CD4-positive, alpha-beta memory T cell (primary cell): ENCODE data around the gene AK9. TPM values are rescaled to one million over a fixed set of nuclear protein-coding genes. Genes with fewer than 3 reads are reported as not detected.

Source experiments
- CTCF ChIA-PET: fragments of 350-600 bp; sonication (Branson Sonifier 250); formaldehyde crosslinking; loops from one replicate; lab custom pipeline; 2021; ENCODE audit warnings: inconsistent platforms; ENCODE audit not compliant: partially characterized antibody; lab: Charles Lee
- POLR2A ChIA-PET: fragments of 350-600 bp; sonication (Branson Sonifier 250); formaldehyde crosslinking; loops from one replicate; lab custom pipeline; 2021; ENCODE audit not compliant: partially characterized antibody; lab: Charles Lee
- DNase-seq, 5 donors: peaks; one replicate each; pipeline versions ENCODE4 v3.0.0 to v3.0.0-alpha.2; 2020 to 2022; ENCODE audit warnings: mixed read lengths in 1 of 5
- H3K27ac ChIP-seq: one replicate; pipeline ENCODE4 v1.7.0; 2013; ENCODE audit warnings: low read depth, low read length
- H3K27me3 ChIP-seq: 2 replicates; pipeline ENCODE4 v1.7.0; 2013; ENCODE audit warnings: mild to moderate bottlenecking, low read length, moderate library complexity; ENCODE audit not compliant: insufficient read depth
- H3K36me3 ChIP-seq: 2 replicates; pipeline ENCODE4 v1.7.0; 2013; ENCODE audit warnings: mild to moderate bottlenecking, low read length, moderate library complexity; ENCODE audit not compliant: insufficient read depth
- H3K4me1 ChIP-seq: 2 replicates; pipeline ENCODE4 v1.7.0; 2013; ENCODE audit warnings: mild to moderate bottlenecking, low read length, moderate library complexity; ENCODE audit not compliant: insufficient read depth
- H3K4me3 ChIP-seq, 2 donors: one replicate each; pipeline ENCODE4 v1.7.0; 2013; ENCODE audit warnings: low read length in 2 of 2, mild to moderate bottlenecking in 1 of 2
- H3K9me3 ChIP-seq, 2 donors: one replicate each; pipeline ENCODE4 v1.7.0; 2013; ENCODE audit warnings: low read length in 2 of 2, control low read depth in 1 of 2; ENCODE audit not compliant: control insufficient read depth in 1 of 2
- H3K27ac Mint-ChIP-seq, 7 donors: one replicate each; pipeline ENCODE4 v1.8.0; 2020 to 2021; ENCODE audit warnings: mixed read lengths in 7 of 7, mild to moderate bottlenecking in 6 of 7, inconsistent platforms in 3 of 7, moderate library complexity in 3 of 7
- H3K27me3 Mint-ChIP-seq, 2 donors: one replicate each; pipeline ENCODE4 v1.8.0; 2020 to 2021; ENCODE audit warnings: mixed read lengths in 2 of 2
- H3K36me3 Mint-ChIP-seq, 2 donors: one replicate each; pipeline ENCODE4 v1.8.0; 2020 to 2021; ENCODE audit warnings: mixed read lengths in 2 of 2, inconsistent platforms in 1 of 2, mild to moderate bottlenecking in 1 of 2
- H3K4me1 Mint-ChIP-seq, 4 donors: one replicate each; pipeline ENCODE4 v1.8.0; 2020 to 2021; ENCODE audit warnings: mixed read lengths in 4 of 4, mild to moderate bottlenecking in 1 of 4
- H3K4me3 Mint-ChIP-seq, 8 donors: one replicate each; pipeline ENCODE4 v1.8.0; 2020 to 2021; ENCODE audit warnings: mixed read lengths in 8 of 8, mild to moderate bottlenecking in 7 of 8, moderate library complexity in 6 of 8, inconsistent platforms in 3 of 8
- H3K9me3 Mint-ChIP-seq, 8 donors: one replicate each; pipeline ENCODE4 v1.8.0; 2020 to 2021; ENCODE audit warnings: mixed read lengths in 8 of 8, mild to moderate bottlenecking in 5 of 8, inconsistent platforms in 3 of 8, moderate library complexity in 1 of 8
- intact Hi-C: fragments of 100-400 bp; cut with micrococcal nuclease; formaldehyde crosslinking; loops from one replicate; pipeline ENCODE4 v1.15.1; 2023
- polyA plus RNA-seq, 2 donors: library from polyadenylated mRNA; unstranded; fragments of 300-500 nt; fragmentation: Illumina TruSeq; gene quantifications; one replicate each; pipeline ENCODE4 v1.2.3, GENCODE V29; 2021
- total RNA-seq, 2 experiments: library from RNA; stranded (reverse); gene quantifications; one replicate each; pipeline ENCODE4 v1.2.3, GENCODE V29; 2021

The AK9 gene
- total and polyA plus RNA-seq, 4 experiments from 2014 or later, result 5.1 to 18.4 (median 12.5) TPM

DNA sequence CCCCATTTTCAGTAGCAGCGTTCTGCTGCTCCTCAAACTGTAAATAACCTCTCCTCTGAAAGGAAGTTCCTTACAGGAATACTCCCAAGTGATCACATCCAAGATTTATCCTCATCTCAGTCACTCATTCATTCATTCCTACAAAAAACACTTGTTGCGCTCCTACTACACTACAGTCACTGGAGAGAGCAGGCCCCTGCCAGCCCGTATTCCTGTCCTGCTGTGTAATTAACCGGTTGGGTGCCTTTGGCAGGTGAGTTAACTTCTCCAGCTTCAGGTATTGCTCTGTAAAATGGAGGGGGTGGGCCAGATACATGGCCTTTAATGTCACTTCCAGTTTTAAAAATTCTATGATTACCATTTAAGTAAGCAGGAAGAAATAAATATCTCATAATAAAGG is 192.9 kb downstream of the AK9 start:
- Mint-ChIP-seq H3K9me3 (no peaks in the 10 kb centered on the region), H3K36me3 (no peaks in the 10 kb centered on the region), H3K4me1 (peaks cover 0 to 5% (median 2%) of the 10 kb centered on the region in 4 donors), H3K4me3 (no peak overlapping the region), H3K27ac (peak overlapping the region in 1 of 7 donors; percentile 5), H3K27me3 (peaks cover 0 to 4% of the 10 kb centered on the region in 2 donors)
- intact Hi-C loops, result no loop called here
- Histone ChIP-seq H3K9me3 (no peaks in the 10 kb centered on the region), H3K4me1 (no peaks in the 10 kb centered on the region), H3K4me3 (no peak overlapping the region), H3K27me3 (no peaks in the 10 kb centered on the region), H3K36me3 (no peaks in the 10 kb centered on the region), H3K27ac (no peak overlapping the region)
- no peak for DNase-seq
- POLR2A ChIA-PET, result no interaction called here
- CTCF ChIA-PET, result no interaction called here

DNA sequence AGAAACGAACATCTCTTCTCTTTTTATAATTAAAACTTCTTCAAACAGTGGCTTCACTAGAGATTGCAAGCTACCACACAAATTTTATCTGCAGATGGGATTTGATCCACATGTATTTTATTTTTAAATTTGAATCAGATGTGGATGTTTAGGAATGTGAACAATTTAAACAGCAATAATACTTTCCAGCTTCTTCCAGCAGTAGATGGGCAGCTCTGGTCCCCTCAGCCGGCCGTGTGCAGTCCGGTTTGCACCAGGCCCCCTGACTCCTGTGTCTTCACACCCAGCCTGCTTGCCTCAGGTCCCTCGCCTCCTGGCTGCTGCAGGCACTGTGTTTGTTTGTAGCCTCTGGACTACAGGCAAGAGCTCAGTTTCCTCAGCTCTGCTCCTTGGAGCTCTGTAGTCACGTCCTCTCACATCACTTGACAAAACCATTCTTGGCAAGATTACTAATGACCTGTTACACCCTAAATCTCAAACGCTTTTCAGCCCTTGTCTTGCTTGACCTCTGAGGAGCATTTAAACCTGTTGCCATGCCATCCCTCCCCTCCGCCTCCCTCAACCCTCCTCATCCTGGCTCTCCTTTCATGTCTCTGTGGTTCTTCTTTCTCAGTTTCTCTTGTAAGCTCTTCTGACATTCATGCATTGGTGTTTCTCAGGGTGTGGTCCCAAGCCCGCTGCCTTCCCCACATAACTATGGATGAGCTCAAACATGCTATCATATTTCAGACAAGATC is 194.8 kb downstream of the AK9 start:
- CTCF ChIA-PET, result interaction anchor here (0.7 to 1.1 kb wide), 4 partner anchors 9 to 195 kb away, joined by 3 read pairs; partner anchors contain the start of genes AK9, FIG4 and ZBTB24
- POLR2A ChIA-PET, result no interaction called here
- peaks cover 9 to 14% (median 11%) of the 10 kb centered on the region in 4 donors for H3K4me1 Mint-ChIP-seq

DNA sequence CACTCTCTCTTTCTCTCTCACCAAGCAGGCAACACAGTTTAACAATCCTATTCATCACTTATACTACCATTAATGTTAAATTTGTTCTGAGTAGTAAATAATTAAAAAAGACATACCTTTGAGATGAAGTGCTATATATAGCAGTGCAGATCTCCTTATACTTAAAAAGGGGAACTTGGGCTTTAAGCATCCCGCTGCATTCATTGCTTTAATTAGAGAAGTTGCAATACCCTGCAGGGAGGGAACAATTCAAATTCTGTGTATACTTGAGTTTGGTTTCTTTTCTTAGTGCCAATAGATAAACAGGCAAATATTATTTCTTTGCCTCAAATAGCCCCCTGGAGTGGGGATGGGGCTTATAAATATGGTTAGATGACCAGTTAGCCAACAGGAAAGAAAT is 197.1 kb downstream of the AK9 start:
- intact Hi-C loops, result no loop called here
- no peaks in the 10 kb centered on the region for H3K27me3 Mint-ChIP-seq
- H3K36me3 Mint-ChIP-seq, result no peaks in the 10 kb centered on the region
- H3K9me3 Mint-ChIP-seq, result no peaks in the 10 kb centered on the region
- H3K27ac ChIP-seq, result no peak overlapping the region
- H3K4me1 ChIP-seq, result peaks cover 20% of the 10 kb centered on the region
- H3K4me1 Mint-ChIP-seq, result peaks cover 19 to 22% (median 21%) of the 10 kb centered on the region in 4 donors
- POLR2A ChIA-PET, result no interaction called here
- H3K4me3 ChIP-seq, result no peak overlapping the region
- CTCF ChIA-PET, result no interaction called here
- DNase-seq, result no peak
- no peak overlapping the region for H3K27ac Mint-ChIP-seq
- H3K36me3 ChIP-seq, result no peaks in the 10 kb centered on the region
- no peaks in the 10 kb centered on the region for H3K9me3 ChIP-seq
- no peaks in the 10 kb centered on the region for H3K27me3 ChIP-seq
- no peak overlapping the region for H3K4me3 Mint-ChIP-seq

More for the DNA sequence above, 194.8 kb downstream of the AK9 start:
- Histone ChIP-seq H3K4me1 (peaks cover 10% of the 10 kb centered on the region), H3K27ac (no peak overlapping the region), H3K9me3 (no peaks in the 10 kb centered on the region), H3K36me3 (no peaks in the 10 kb centered on the region), H3K4me3 (no peak overlapping the region), H3K27me3 (no peaks in the 10 kb centered on the region)
- H3K27me3 Mint-ChIP-seq, result no peaks in the 10 kb centered on the region
- H3K9me3 Mint-ChIP-seq, result no peaks in the 10 kb centered on the region
- peak overlapping the region in 1 of 8 donors; percentile 13 for H3K4me3 Mint-ChIP-seq
- peak overlapping the region in 2 of 7 donors; percentile 65 to 82 for H3K27ac Mint-ChIP-seq
- H3K36me3 Mint-ChIP-seq, result no peaks in the 10 kb centered on the region
- intact Hi-C loops, result no loop called here
- DNase-seq, result no peak

DNA sequence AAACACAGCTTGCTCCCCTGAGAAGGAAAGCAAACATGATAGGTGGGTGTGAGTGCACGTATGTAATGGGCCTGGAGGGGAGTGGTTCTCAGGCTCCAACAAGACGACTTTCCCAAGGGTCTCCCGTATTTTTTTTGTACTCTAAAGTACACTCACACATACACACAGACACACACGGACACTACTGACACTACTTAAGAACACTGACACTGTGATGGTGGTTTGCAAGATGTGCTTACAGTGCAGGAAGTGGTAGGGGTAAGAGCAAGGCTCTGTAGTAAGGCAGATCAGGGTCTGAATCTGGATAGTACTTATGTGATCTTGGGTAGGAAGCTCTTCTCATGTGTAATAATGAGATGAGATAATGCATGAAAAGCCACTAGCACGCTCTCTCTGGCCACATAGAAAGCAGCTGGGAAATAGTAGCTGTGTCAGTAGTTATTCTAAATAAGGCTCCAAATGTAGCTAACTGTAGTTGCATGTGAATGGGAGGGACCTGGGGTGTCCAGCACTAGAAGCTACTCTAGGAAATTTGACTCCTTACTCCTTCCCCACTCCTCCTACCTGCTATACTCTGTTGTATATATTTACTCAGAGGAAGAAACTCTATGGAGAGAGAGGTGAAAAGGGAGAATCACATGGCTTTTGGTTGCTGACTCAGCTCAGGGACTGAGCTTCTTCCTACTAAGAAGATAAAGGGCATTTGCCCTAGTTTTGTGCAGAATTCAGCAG is 199.6 kb downstream of the AK9 start:
- H3K27ac Mint-ChIP-seq, result peak overlapping the region; percentile 66 to 90 (median 86)
- H3K27me3 ChIP-seq, result no peaks in the 10 kb centered on the region
- POLR2A ChIA-PET, result interaction anchor here (0.5 to 3.0 kb wide), 11 partner anchors 8 to 548 kb away, joined by 3 to 22 read pairs (median 7); partner anchors contain the start of genes CD164, MICAL1, PPIL6 and SMPD2
- H3K4me1 Mint-ChIP-seq, result peaks cover 17 to 22% (median 20%) of the 10 kb centered on the region in 4 donors
- peak overlapping the region; percentile 22 to 76 (median 58) for H3K4me3 Mint-ChIP-seq
- peak overlapping the region; percentile 30 for H3K27ac ChIP-seq
- H3K9me3 Mint-ChIP-seq, result peaks cover 0 to 1% (median 0%) of the 10 kb centered on the region in 8 donors
- no peaks in the 10 kb centered on the region for H3K36me3 Mint-ChIP-seq
- no peaks in the 10 kb centered on the region for H3K9me3 ChIP-seq
- intact Hi-C loops, result no loop called here
- H3K36me3 ChIP-seq, result no peaks in the 10 kb centered on the region
- CTCF ChIA-PET, result interaction anchor here (0.7 to 2.0 kb wide), 19 partner anchors 9 to 548 kb away, joined by 3 to 11 read pairs (median 4); partner anchors contain the start of genes CD164, MICAL1, SMPD2 and ZBTB24
- H3K27me3 Mint-ChIP-seq, result no peaks in the 10 kb centered on the region
- peak in 4 of 5 donors; percentile 39 to 60 (median 45) for DNase-seq
- peak overlapping the region in 1 of 2 donors; percentile 26 for H3K4me3 ChIP-seq
- peaks cover 20% of the 10 kb centered on the region for H3K4me1 ChIP-seq

DNA sequence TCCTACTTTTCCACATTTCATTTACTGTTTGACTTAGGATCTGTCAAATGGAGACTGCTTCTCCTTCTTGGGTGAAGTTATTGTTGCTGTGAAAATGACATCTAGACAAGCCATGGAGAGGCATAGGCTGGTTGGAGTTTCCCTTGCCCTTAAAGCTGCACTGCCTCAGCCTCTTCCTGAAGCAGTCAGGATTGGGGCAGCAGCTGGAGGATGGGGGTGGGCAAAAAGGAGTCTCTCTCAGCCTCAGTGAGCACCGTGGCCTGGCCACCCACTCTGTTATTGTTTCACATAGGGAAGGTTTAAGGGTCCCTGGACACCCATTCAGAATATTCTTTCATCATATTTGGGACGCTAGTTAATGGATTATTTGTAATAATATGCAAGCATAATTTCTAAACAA is 200.3 kb downstream of the AK9 start:
- Mint-ChIP-seq H3K27ac (peak overlapping the region; percentile 66 to 90 (median 86)), H3K27me3 (no peaks in the 10 kb centered on the region), H3K36me3 (no peaks in the 10 kb centered on the region), H3K4me1 (peaks cover 16 to 22% (median 19%) of the 10 kb centered on the region in 4 donors), H3K4me3 (peak overlapping the region in 5 of 8 donors; percentile 48 to 76 (median 68)), H3K9me3 (peaks cover 0 to 1% (median 0%) of the 10 kb centered on the region in 8 donors)
- H3K36me3 ChIP-seq, result no peaks in the 10 kb centered on the region
- no peaks in the 10 kb centered on the region for H3K9me3 ChIP-seq
- no peak overlapping the region for H3K4me3 ChIP-seq
- ChIA-PET POLR2A (interaction anchor here (1.2 to 3.0 kb wide), 8 partner anchors 9 to 549 kb away, joined by 4 to 22 read pairs (median 9); partner anchors contain the start of genes CD164, MICAL1, PPIL6 and SMPD2), CTCF (interaction anchor here (0.9 to 2.0 kb wide), 10 partner anchors 8 to 549 kb away, joined by 3 to 11 read pairs (median 4); partner anchors contain the start of genes MICAL1 and ZBTB24)
- DNase-seq, result no peak
- intact Hi-C loops, result no loop called here
- no peaks in the 10 kb centered on the region for H3K27me3 ChIP-seq
- H3K27ac ChIP-seq, result peak overlapping the region; percentile 30
- H3K4me1 ChIP-seq, result peaks cover 20% of the 10 kb centered on the region

DNA sequence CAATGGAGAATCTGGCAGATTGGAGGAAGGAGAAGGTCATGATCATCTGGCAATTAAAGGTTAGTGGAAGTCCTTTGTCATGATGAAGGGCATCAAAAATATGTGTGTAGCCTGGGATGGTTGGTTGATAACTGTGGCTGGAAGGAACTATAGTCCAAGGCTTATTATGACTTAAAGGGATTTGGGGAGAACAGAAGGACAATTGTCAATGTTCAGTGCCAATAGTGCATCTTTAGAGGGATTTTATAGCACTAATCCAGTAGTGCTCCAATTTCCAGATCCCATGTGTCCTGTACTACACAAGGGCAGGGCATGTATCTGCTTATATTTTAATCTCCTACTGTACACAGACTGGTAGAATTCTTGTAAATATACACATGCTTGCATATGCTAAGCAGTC is 203.0 kb downstream of the AK9 start:
- H3K4me3 ChIP-seq, result no peak overlapping the region
- CTCF ChIA-PET, result no interaction called here
- Mint-ChIP-seq H3K27ac (peak overlapping the region in 2 of 7 donors; percentile 7 to 26), H3K36me3 (no peaks in the 10 kb centered on the region), H3K4me3 (no peak overlapping the region), H3K4me1 (peaks cover 20 to 32% (median 26%) of the 10 kb centered on the region in 4 donors), H3K27me3 (no peaks in the 10 kb centered on the region), H3K9me3 (peaks cover 0 to 1% (median 0%) of the 10 kb centered on the region in 8 donors)
- H3K36me3 ChIP-seq, result no peaks in the 10 kb centered on the region
- no peaks in the 10 kb centered on the region for H3K9me3 ChIP-seq
- H3K27me3 ChIP-seq, result no peaks in the 10 kb centered on the region
- DNase-seq, result no peak
- no peak overlapping the region for H3K27ac ChIP-seq
- intact Hi-C loops, result loop anchor here (10.0 kb wide), 1 partner anchor 483 kb away; no protein-coding TSS in a partner anchor
- POLR2A ChIA-PET, result interaction anchor here (0.8 kb wide), 1 partner anchor 46 kb away, joined by 3 read pairs; no protein-coding TSS in a partner anchor
- peaks cover 25% of the 10 kb centered on the region for H3K4me1 ChIP-seq
